CD4-positive, alpha-beta T cell treated with Interleukin-21 for 1 hour (primary cell): Measurements from ENCODE around the gene LSMEM2.
"Not testable (repeated sequence)": the region's sequence is repeated elsewhere in the genome, so short reads cannot be mapped to it uniquely, and the experiment has no call there.

Source experiments
- DNase-seq: peaks from one replicate; pipeline ENCODE4 v3.0.0-alpha.2; 2020

The LSMEM2 gene

GRCh38 chr3:50284121-50284520 lies 5.2 kb downstream of the LSMEM2 start:
- DNase-seq: not testable (repeated sequence)

- no peak for DNase-seq
Observed at GRCh38 chr3:50286322-50287227, 7.7 kb downstream of the LSMEM2 start.

GRCh38 chr3:50287262-50287661 lies 8.4 kb downstream of the LSMEM2 start:
- DNase-seq: no peak

GRCh38 chr3:50288387-50289007 lies 9.6 kb downstream of the LSMEM2 start:
- DNase-seq: no peak

GRCh38 chr3:50289130-50289529 lies 10.2 kb downstream of the LSMEM2 start:
- no peak for DNase-seq

GRCh38 chr3:50290161-50290641 lies 11.3 kb downstream of the LSMEM2 start:
- no peak for DNase-seq

- DNase-seq: peak; percentile 97
Observed at GRCh38 chr3:50292159-50293078, 13.5 kb downstream of the LSMEM2 start, which contains the start of gene IFRD2. Gene IFRD2 (minus strand): TSS chr3:50292429. CDS start chr3:50292274, 155 bp downstream.

GRCh38 chr3:50293079-50293801 lies 14.4 kb downstream of the LSMEM2 start:
- no peak for DNase-seq

GRCh38 chr3:50294089-50294488 lies 15.2 kb downstream of the LSMEM2 start:
- DNase-seq: no peak

- no peak for DNase-seq
Observed at GRCh38 chr3:50294492-50295403, 15.9 kb downstream of the LSMEM2 start.

- no peak for DNase-seq
Observed at GRCh38 chr3:50295553-50296431, 16.9 kb downstream of the LSMEM2 start.

GRCh38 chr3:50296721-50297383 lies 18.0 kb downstream of the LSMEM2 start:
- DNase-seq: no peak

- no peak for DNase-seq
Observed at GRCh38 chr3:50297384-50297775, 18.5 kb downstream of the LSMEM2 start.

GRCh38 chr3:50297896-50298725 lies 19.2 kb downstream of the LSMEM2 start:
- DNase-seq: no peak

GRCh38 chr3:50298836-50299637 lies 20.1 kb downstream of the LSMEM2 start, which contains the start of the genes HYAL3 and NAA80:
Gene HYAL3 (minus strand): TSS chr3:50299405. CDS start chr3:50295602, 3,803 bp downstream.
Gene NAA80 (minus strand): TSS chr3:50299405. CDS start chr3:50297463, 1,942 bp downstream.
- DNase-seq: peak; percentile 100

- DNase-seq: no peak
Observed at GRCh38 chr3:50299638-50299928, 20.7 kb downstream of the LSMEM2 start.

- DNase-seq: peak; percentile 24
Observed at GRCh38 chr3:50299929-50300680, 21.2 kb downstream of the LSMEM2 start.
